Adipocyte (in vitro differentiated cells): ENCODE data around the gene JKAMP.

Experiments
- DNase-seq: peaks from one replicate; pipeline ENCODE4 v3.0.0-alpha.2; 2015; ENCODE audit warnings: low read depth
- H3K27me3 ChIP-seq: replicated peaks from 2 replicates; pipeline ENCODE4 v1.7.0; 2013; ENCODE audit warnings: mild to moderate bottlenecking, low read length, moderate library complexity; ENCODE audit not compliant: control insufficient read depth, insufficient read depth
- H3K36me3 ChIP-seq: 2 replicates; pipeline ENCODE4 v1.7.0; 2013; ENCODE audit warnings: low read length, mild to moderate bottlenecking, moderate library complexity; ENCODE audit not compliant: control insufficient read depth, insufficient read depth, severe bottlenecking
- H3K4me1 ChIP-seq: 2 replicates; pipeline ENCODE4 v1.7.0; 2013; ENCODE audit warnings: mild to moderate bottlenecking, low read length, moderate library complexity; ENCODE audit not compliant: control insufficient read depth, insufficient read depth
- H3K4me3 ChIP-seq: 2 replicates; pipeline ENCODE4 v1.7.0; 2013; ENCODE audit warnings: mild to moderate bottlenecking, low read length, moderate library complexity
- H3K9ac ChIP-seq: 2 replicates; pipeline ENCODE4 v1.7.0; 2013; ENCODE audit warnings: mild to moderate bottlenecking, low read length, moderate library complexity
- H3K9me3 ChIP-seq: 2 replicates; pipeline ENCODE4 v1.7.0; 2013; ENCODE audit warnings: mild to moderate bottlenecking, low read length, moderate library complexity; ENCODE audit not compliant: control insufficient read depth

JKAMP gene

GRCh38 chr14:59460378-59460777 is 23.9 kb upstream of the JKAMP start:
- Histone ChIP-seq H3K9me3 (peaks cover 4% of the 10 kb centered on the region), H3K4me1 (peaks cover 12% of the 10 kb centered on the region), H3K9ac (no peak overlapping the region), H3K27me3 (no peaks in the 10 kb centered on the region), H3K4me3 (no peak overlapping the region), H3K36me3 (peaks cover 40% of the 10 kb centered on the region)
- DNase-seq, result no peak

- peaks cover 6% of the 10 kb centered on the region for H3K4me1 ChIP-seq
- peaks cover 33% of the 10 kb centered on the region for H3K36me3 ChIP-seq
- no peaks in the 10 kb centered on the region for H3K27me3 ChIP-seq
- no peak overlapping the region for H3K9ac ChIP-seq
- peaks cover 2% of the 10 kb centered on the region for H3K9me3 ChIP-seq
- no peak for DNase-seq
- H3K4me3 ChIP-seq, result no peak overlapping the region
Observed at GRCh38 chr14:59461891-59462290, 22.4 kb upstream of the JKAMP start.

GRCh38 chr14:59463787-59464485 is 20.4 kb upstream of the JKAMP start:
- DNase-seq, result no peak
- H3K27me3 ChIP-seq, result no peaks in the 10 kb centered on the region
- H3K4me3 ChIP-seq, result peak overlapping the region; percentile 78
- peaks cover 16% of the 10 kb centered on the region for H3K36me3 ChIP-seq
- peak overlapping the region; percentile 64 for H3K9ac ChIP-seq
- peaks cover 6% of the 10 kb centered on the region for H3K4me1 ChIP-seq
- H3K9me3 ChIP-seq, result no peaks in the 10 kb centered on the region

- peak overlapping the region; percentile 64 for H3K9ac ChIP-seq
- H3K36me3 ChIP-seq, result peaks cover 16% of the 10 kb centered on the region
- DNase-seq, result peak; percentile 75
- peak overlapping the region; percentile 78 for H3K4me3 ChIP-seq
- no peaks in the 10 kb centered on the region for H3K9me3 ChIP-seq
- H3K27me3 ChIP-seq, result no peaks in the 10 kb centered on the region
- H3K4me1 ChIP-seq, result peaks cover 6% of the 10 kb centered on the region
Observed at GRCh38 chr14:59464486-59465315, 19.6 kb upstream of the JKAMP start.

- peak within 1 kb of the TSS; percentile 64 for H3K9ac ChIP-seq
- H3K36me3 ChIP-seq, result peaks cover 16% of the 10 kb centered on the region
- peak within 1 kb of the TSS; percentile 78 for H3K4me3 ChIP-seq
- no peak for DNase-seq
- H3K4me1 ChIP-seq, result peaks cover 6% of the 10 kb centered on the region
- no peaks in the 10 kb centered on the region for H3K27me3 ChIP-seq
- no peaks in the 10 kb centered on the region for H3K9me3 ChIP-seq
Observed at GRCh38 chr14:59465316-59466135, 18.8 kb upstream of the JKAMP start, which contains the start of gene GPR135. Gene GPR135, minus strand, starts transcription at chr14:59465380. Its CDS starts 154 bp downstream, at chr14:59465226.

GRCh38 chr14:59474172-59474571 is 10.1 kb upstream of the JKAMP start:
- H3K4me1 ChIP-seq, result no peaks in the 10 kb centered on the region
- peaks cover 85% of the 10 kb centered on the region for H3K36me3 ChIP-seq
- H3K27me3 ChIP-seq, result no peaks in the 10 kb centered on the region
- no peak overlapping the region for H3K4me3 ChIP-seq
- no peaks in the 10 kb centered on the region for H3K9me3 ChIP-seq
- no peak overlapping the region for H3K9ac ChIP-seq
- no peak for DNase-seq

- peaks cover 73% of the 10 kb centered on the region for H3K36me3 ChIP-seq
- no peak overlapping the region for H3K9ac ChIP-seq
Observed at GRCh38 chr14:59475709-59476108, 8.6 kb upstream of the JKAMP start.

GRCh38 chr14:59478540-59478939 is 5.8 kb upstream of the JKAMP start:
- H3K9me3 ChIP-seq, result no peaks in the 10 kb centered on the region
- DNase-seq, result no peak
- H3K4me3 ChIP-seq, result no peak overlapping the region
- H3K4me1 ChIP-seq, result peaks cover 32% of the 10 kb centered on the region
- no peak overlapping the region for H3K9ac ChIP-seq
- peaks cover 46% of the 10 kb centered on the region for H3K36me3 ChIP-seq
- H3K27me3 ChIP-seq, result no peaks in the 10 kb centered on the region

More at GRCh38 chr14:59475709-59476108, 8.6 kb upstream of the JKAMP start:
- Histone ChIP-seq H3K27me3 (no peaks in the 10 kb centered on the region), H3K4me1 (peaks cover 8% of the 10 kb centered on the region), H3K9me3 (no peaks in the 10 kb centered on the region), H3K4me3 (no peak overlapping the region)
- DNase-seq, result no peak

GRCh38 chr14:59480166-59480565 is 4.2 kb upstream of the JKAMP start:
- no peak for DNase-seq
- H3K9me3 ChIP-seq, result no peaks in the 10 kb centered on the region
- H3K36me3 ChIP-seq, result peaks cover 30% of the 10 kb centered on the region
- no peaks in the 10 kb centered on the region for H3K27me3 ChIP-seq
- H3K4me1 ChIP-seq, result peaks cover 33% of the 10 kb centered on the region
- no peak overlapping the region for H3K9ac ChIP-seq
- no peak overlapping the region for H3K4me3 ChIP-seq

GRCh38 chr14:59481407-59481806 is 2.9 kb upstream of the JKAMP start:
- H3K4me3 ChIP-seq, result peak overlapping the region; percentile 41
- H3K36me3 ChIP-seq, result peaks cover 18% of the 10 kb centered on the region
- no peak overlapping the region for H3K9ac ChIP-seq
- H3K4me1 ChIP-seq, result peaks cover 44% of the 10 kb centered on the region
- H3K9me3 ChIP-seq, result no peaks in the 10 kb centered on the region
- DNase-seq, result no peak
- no peaks in the 10 kb centered on the region for H3K27me3 ChIP-seq
